Liver (tissue), 9 donors: ENCODE measurements around the gene SYNPO2. TPM values are rescaled to one million over a fixed set of nuclear protein-coding genes. Genes with fewer than 3 reads are reported as not detected.

Source experiments
- DNase-seq: peaks from one replicate; pipeline ENCODE4 v3.0.0-alpha.2; 2017; ENCODE audit warnings: low spot score
- H3K27ac ChIP-seq, 2 donors: one replicate each; pipeline ENCODE4 v1.7.0; 2013; ENCODE audit warnings: inconsistent platforms in 2 of 2, low read length in 2 of 2, control low read depth in 1 of 2, low read depth in 1 of 2, mild to moderate bottlenecking in 1 of 2
- H3K27me3 ChIP-seq, 4 donors: one replicate each; pipeline versions ENCODE4 v1.6.1 to v1.7.0; 2013; ENCODE audit warnings: low read length in 3 of 4, inconsistent platforms in 1 of 4, mild to moderate bottlenecking in 1 of 4, moderate library complexity in 1 of 4; ENCODE audit not compliant: control insufficient read depth in 4 of 4, insufficient read depth in 4 of 4
- H3K36me3 ChIP-seq, 4 donors: one replicate each; pipeline versions ENCODE4 v1.6.1 to v1.7.0; 2013; ENCODE audit warnings: low read length in 3 of 4, mild to moderate bottlenecking in 3 of 4, low read depth in 1 of 4, moderate library complexity in 1 of 4; ENCODE audit not compliant: control insufficient read depth in 4 of 4, insufficient read depth in 3 of 4
- H3K4me1 ChIP-seq, 4 donors: one replicate each; pipeline versions ENCODE4 v1.6.1 to v1.7.0; 2013; ENCODE audit warnings: low read length in 3 of 4, mild to moderate bottlenecking in 3 of 4, moderate library complexity in 1 of 4; ENCODE audit not compliant: control insufficient read depth in 4 of 4, insufficient read depth in 4 of 4
- H3K4me3 ChIP-seq, 3 donors: one replicate each; pipeline versions ENCODE4 v1.6.1 to v1.7.0; 2013; ENCODE audit warnings: low read length in 3 of 3, control low read depth in 1 of 3, low read depth in 1 of 3, mild to moderate bottlenecking in 1 of 3
- H3K9ac ChIP-seq, 2 donors: one replicate each; pipeline ENCODE4 v1.7.0; 2013; ENCODE audit warnings: low read length in 2 of 2, mild to moderate bottlenecking in 2 of 2, moderate library complexity in 2 of 2, control low read depth in 1 of 2, low read depth in 1 of 2
- H3K9me3 ChIP-seq, 4 donors: one replicate each; pipeline versions ENCODE4 v1.6.1 to v1.7.0; 2013; ENCODE audit warnings: low read length in 3 of 4; ENCODE audit not compliant: control insufficient read depth in 4 of 4
- ATF3 ChIP-seq: IDR thresholded peaks from 2 replicates; pipeline ENCODE4 v1.6.1; 2016; ENCODE audit warnings: antibody characterized with exemption
- CTCF ChIP-seq: fragments of 150-350 bp; IDR thresholded peaks from 2 replicates; pipeline ENCODE4 v1.5.1; 2017; ENCODE audit warnings: improper control_type of control experiment, low read depth, low read length; ENCODE audit not compliant: missing input control
- EGR1 ChIP-seq, 2 donors: IDR thresholded peaks; 2 replicates each; pipeline ENCODE4 v1.6.1; 2016 to 2018; ENCODE audit warnings: antibody characterized with exemption in 2 of 2, low read depth in 2 of 2
- FOXA1 ChIP-seq: IDR thresholded peaks from 2 replicates; pipeline ENCODE4 v1.6.1; 2016; ENCODE audit warnings: antibody characterized with exemption
- FOXA2 ChIP-seq: IDR thresholded peaks from 2 replicates; pipeline ENCODE4 v1.6.1; 2016; ENCODE audit warnings: antibody characterized with exemption
- HNF4G ChIP-seq: IDR thresholded peaks from 2 replicates; pipeline ENCODE4 v1.6.1; 2016; ENCODE audit warnings: antibody characterized with exemption
- JUND ChIP-seq, 2 donors: IDR thresholded peaks; 2 replicates each; pipeline ENCODE4 v1.6.1; 2016; ENCODE audit warnings: antibody characterized with exemption in 2 of 2
- NR2F2 ChIP-seq: IDR thresholded peaks from 2 replicates; pipeline ENCODE4 v1.6.1; 2016; ENCODE audit warnings: antibody characterized with exemption
- RAD21 ChIP-seq, 2 donors: IDR thresholded peaks; 2 replicates each; pipeline ENCODE4 v1.6.1; 2016; ENCODE audit warnings: antibody characterized with exemption in 2 of 2, mild to moderate bottlenecking in 2 of 2
- REST ChIP-seq: IDR thresholded peaks from 2 replicates; pipeline ENCODE4 v1.6.1; 2016; ENCODE audit warnings: antibody characterized with exemption, mild to moderate bottlenecking
- RXRA ChIP-seq, 2 donors: IDR thresholded peaks; 2 replicates each; pipeline ENCODE4 v1.6.1; 2017 to 2018; ENCODE audit warnings: antibody characterized with exemption in 2 of 2, mild to moderate bottlenecking in 1 of 2
- TAF1 ChIP-seq: conservative IDR thresholded peaks from 2 replicates; pipeline ENCODE4 v1.6.1; 2016; ENCODE audit warnings: antibody characterized with exemption, mild to moderate bottlenecking
- YY1 ChIP-seq: IDR thresholded peaks from 2 replicates; pipeline ENCODE4 v1.6.1; 2016; ENCODE audit warnings: antibody characterized with exemption, mild to moderate bottlenecking
- ZBTB33 ChIP-seq: IDR thresholded peaks from 2 replicates; pipeline ENCODE4 v1.6.1; 2016; ENCODE audit warnings: antibody characterized with exemption
- WGBS: extraction: QIAGEN DNeasy Blood & Tissue Kit; methylation state at CpG from one replicate; pipeline ENCODE4 v1.1.7; 2013; 5-methylcytosine and 5-hydroxymethylcytosine counted together
- polyA plus RNA-seq, 2 donors: library from polyadenylated mRNA; stranded (reverse) in 1 of 2; unstranded in 1 of 2; fragments of 200-250 nt in 1 of 2; fragments of >200 nt in 1 of 2; fragmentation: Nextera tagmentation in 1 of 2; extraction: Ambion mirVana in 1 of 2; gene quantifications; one replicate each; pipeline versions ENCODE4 v1.2.1 to v1.2.3, GENCODE V29; 2013 to 2015
- total RNA-seq, 2 donors: library from RNA; depleted of rRNA; stranded (reverse); fragments of >200 nt; gene quantifications; one replicate each; pipeline ENCODE4 v1.2.3, GENCODE V29; 2014
- donor health status: healthy.
- donor health status: healthy.
- donor health status: healthy.
- donor health status: healthy.
- donor health status: healthy.

The SYNPO2 gene
- total and polyA plus RNA-seq, 4 donors, result 2.4 to 10.9 (median 3.4) TPM

- TF ChIP-seq HNF4G (no peak), YY1 (no peak), ZBTB33 (no peak), CTCF (no peak), ATF3 (no peak), NR2F2 (no peak)
- H3K36me3 ChIP-seq, result no peaks in the 10 kb centered on the region
- peaks cover 0 to 4% (median 0%) of the 10 kb centered on the region in 4 donors for H3K27me3 ChIP-seq
- 93% methylated on average over 1 of the region's 1 CpG for WGBS
- peaks cover 0 to 1% (median 0%) of the 10 kb centered on the region in 4 donors for H3K4me1 ChIP-seq
- H3K9ac ChIP-seq, result no peak overlapping the region
- no peak overlapping the region for H3K4me3 ChIP-seq
- H3K27ac ChIP-seq, result no peak overlapping the region
- DNase-seq, result no peak
- H3K9me3 ChIP-seq, result no peaks in the 10 kb centered on the region
Measured at GRCh38 chr4:119098306-119098705, 209.7 kb downstream of the SYNPO2 start.

- no peak for DNase-seq
- 27% methylated on average over 1 of the region's 1 CpG for WGBS
- Histone ChIP-seq H3K9me3 (no peaks in the 10 kb centered on the region), H3K27me3 (peaks cover 0 to 4% (median 0%) of the 10 kb centered on the region in 4 donors), H3K4me1 (peaks cover 0 to 1% (median 0%) of the 10 kb centered on the region in 4 donors), H3K9ac (no peak overlapping the region), H3K4me3 (no peak overlapping the region), H3K36me3 (no peaks in the 10 kb centered on the region), H3K27ac (no peak overlapping the region)
- TF ChIP-seq ATF3 (no peak), RAD21 (IDR thresholded peaks at IDR 0.05) (no peak), ZBTB33 (no peak), FOXA1 (no peak), HNF4G (no peak), YY1 (no peak), TAF1 (no peak)
Measured at GRCh38 chr4:119099227-119099810, 210.7 kb downstream of the SYNPO2 start.

GRCh38 chr4:119100655-119101054 lies 212.0 kb downstream of the SYNPO2 start:
- Histone ChIP-seq H3K27me3 (no peaks in the 10 kb centered on the region), H3K4me3 (no peak overlapping the region), H3K4me1 (peaks cover 0 to 1% (median 0%) of the 10 kb centered on the region in 4 donors), H3K9me3 (no peaks in the 10 kb centered on the region), H3K9ac (no peak overlapping the region), H3K27ac (no peak overlapping the region), H3K36me3 (no peaks in the 10 kb centered on the region)
- 28% methylated on average over 1 of the region's 1 CpG for WGBS
- DNase-seq, result no peak
- no peak for TF ChIP-seq ATF3
- TF ChIP-seq REST, result no peak
- TF ChIP-seq EGR1 (IDR thresholded peaks at IDR 0.05; ENCODE audit: low read depth in 2 of 2), result no peak
- no peak for TF ChIP-seq RXRA (IDR thresholded peaks at IDR 0.05)
- no peak for TF ChIP-seq HNF4G
- no peak for TF ChIP-seq ZBTB33
- TF ChIP-seq FOXA2, result no peak
- TF ChIP-seq JUND (IDR thresholded peaks at IDR 0.05), result no peak
- no peak for TF ChIP-seq NR2F2
- no peak for TF ChIP-seq TAF1
- no peak for TF ChIP-seq RAD21 (IDR thresholded peaks at IDR 0.05)
